Neutrophil (primary cell): ENCODE measurements around the gene SPEF1.

Experiments
- H3K27ac ChIP-seq: fragments of 200-600 bp; sonication (generic); 2 replicates; pipeline ENCODE4 v1.5.1; 2016; ENCODE audit warnings: mild to moderate bottlenecking, moderate library complexity
- H3K27me3 ChIP-seq: fragments of 200-600 bp; sonication (generic); 2 replicates; pipeline ENCODE4 v1.6.0; 2016; ENCODE audit warnings: mild to moderate bottlenecking
- H3K36me3 ChIP-seq: fragments of 200-600 bp; sonication (generic); 2 replicates; pipeline ENCODE4 v1.5.1; 2017
- H3K4me1 ChIP-seq, 2 experiments: fragments of 200-600 bp in 1 of 2; sonication (generic) in 1 of 2; 1 replicate in 1 of 2; 2 replicates in 1 of 2; pipeline versions ENCODE4 v1.5.1 to v1.6.1; 2013 to 2016; ENCODE audit warnings: low read depth in 1 of 2, low read length in 1 of 2, mild to moderate bottlenecking in 1 of 2, moderate library complexity in 1 of 2; ENCODE audit not compliant: control insufficient read depth in 1 of 2, insufficient read depth in 1 of 2
- H3K4me3 ChIP-seq, 2 experiments: fragments of 200-600 bp in 1 of 2; sonication (generic) in 1 of 2; 1 replicate in 1 of 2; 2 replicates in 1 of 2; pipeline ENCODE4 v1.5.1; 2013 to 2016; ENCODE audit warnings: low read depth in 1 of 2, low read length in 1 of 2, mild to moderate bottlenecking in 1 of 2, moderate library complexity in 1 of 2
- H3K9me3 ChIP-seq: fragments of 200-600 bp; sonication (generic); 2 replicates; pipeline ENCODE4 v1.5.1; 2016
- TF ChIP-seq, protein P1 (sequence below): fragments of 200-600 bp; sonication (generic); IDR thresholded peaks from 2 replicates; pipeline ENCODE4 v1.5.1; 2016; ENCODE audit warnings: antibody characterized with exemption

SPEF1 gene

DNA sequence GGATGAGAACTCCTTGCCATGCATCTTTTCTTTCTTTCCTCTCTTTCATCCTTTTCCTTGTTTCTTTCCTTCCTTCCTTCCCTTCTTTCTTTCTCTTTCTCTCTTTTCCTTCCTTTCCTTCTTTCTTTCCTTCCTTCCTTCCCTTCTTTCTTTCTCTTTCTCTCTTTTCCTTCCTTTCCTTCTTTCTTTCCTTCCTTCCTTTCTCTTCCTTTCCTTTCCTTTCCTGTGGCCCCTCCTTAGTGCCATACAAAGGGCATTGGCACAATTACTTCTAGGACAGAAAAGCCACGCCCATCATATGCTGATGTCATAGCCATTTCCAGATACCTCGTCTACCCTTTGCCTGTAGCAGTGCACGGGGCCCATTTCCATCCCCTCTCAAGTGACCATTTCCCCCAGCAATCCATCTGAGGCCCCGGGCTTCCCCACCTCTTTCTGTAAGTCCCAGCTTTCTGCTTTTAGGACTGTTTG is 7.5 kb upstream of the SPEF1 start:
- no peak overlapping the region for H3K27ac ChIP-seq
- TF ChIP-seq, protein P1, sequence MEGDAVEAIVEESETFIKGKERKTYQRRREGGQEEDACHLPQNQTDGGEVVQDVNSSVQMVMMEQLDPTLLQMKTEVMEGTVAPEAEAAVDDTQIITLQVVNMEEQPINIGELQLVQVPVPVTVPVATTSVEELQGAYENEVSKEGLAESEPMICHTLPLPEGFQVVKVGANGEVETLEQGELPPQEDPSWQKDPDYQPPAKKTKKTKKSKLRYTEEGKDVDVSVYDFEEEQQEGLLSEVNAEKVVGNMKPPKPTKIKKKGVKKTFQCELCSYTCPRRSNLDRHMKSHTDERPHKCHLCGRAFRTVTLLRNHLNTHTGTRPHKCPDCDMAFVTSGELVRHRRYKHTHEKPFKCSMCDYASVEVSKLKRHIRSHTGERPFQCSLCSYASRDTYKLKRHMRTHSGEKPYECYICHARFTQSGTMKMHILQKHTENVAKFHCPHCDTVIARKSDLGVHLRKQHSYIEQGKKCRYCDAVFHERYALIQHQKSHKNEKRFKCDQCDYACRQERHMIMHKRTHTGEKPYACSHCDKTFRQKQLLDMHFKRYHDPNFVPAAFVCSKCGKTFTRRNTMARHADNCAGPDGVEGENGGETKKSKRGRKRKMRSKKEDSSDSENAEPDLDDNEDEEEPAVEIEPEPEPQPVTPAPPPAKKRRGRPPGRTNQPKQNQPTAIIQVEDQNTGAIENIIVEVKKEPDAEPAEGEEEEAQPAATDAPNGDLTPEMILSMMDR: no peak
- H3K9me3 ChIP-seq: no peaks in the 10 kb centered on the region
- H3K36me3 ChIP-seq: no peaks in the 10 kb centered on the region
- peaks cover 27 to 32% of the 10 kb centered on the region in 2 experiments for H3K4me1 ChIP-seq
- H3K4me3 ChIP-seq: no peak overlapping the region
- no peaks in the 10 kb centered on the region for H3K27me3 ChIP-seq

DNA sequence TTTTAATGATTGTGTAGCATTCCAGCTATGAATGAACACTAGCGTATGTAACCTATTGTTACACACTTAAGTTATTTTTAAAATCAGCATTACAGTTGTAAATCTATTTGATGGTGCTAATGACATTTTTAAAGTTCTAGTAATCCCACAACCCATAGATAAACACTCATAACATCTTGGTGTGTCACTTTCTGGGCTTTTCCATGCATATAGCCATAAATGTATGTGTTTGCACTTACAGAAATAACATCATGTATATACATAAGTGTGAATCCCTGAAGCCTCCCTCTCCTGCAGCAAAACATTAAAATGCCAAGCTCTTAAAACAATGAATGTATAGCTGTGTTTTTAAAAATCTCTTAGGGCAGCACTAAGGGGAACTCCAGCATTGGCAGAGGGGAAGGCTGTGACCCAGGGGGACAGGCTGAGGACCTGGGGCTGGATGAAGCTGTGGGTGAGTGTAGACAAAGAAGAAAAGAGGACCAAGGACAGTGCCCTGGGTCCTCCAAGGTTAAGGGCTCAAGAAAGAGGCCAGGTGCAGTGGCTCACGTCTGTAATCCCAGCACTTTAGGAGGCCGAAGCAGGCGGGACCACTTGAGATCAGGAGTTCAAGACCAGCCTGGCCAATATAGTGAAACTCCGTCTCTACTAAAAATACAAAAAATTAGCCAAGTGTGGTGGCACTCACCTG is 6.2 kb upstream of the SPEF1 start:
- Histone ChIP-seq H3K4me3 (peak overlapping the region; percentile 58 to 68), H3K27ac (no peak overlapping the region), H3K4me1 (peaks cover 27 to 32% of the 10 kb centered on the region in 2 experiments), H3K27me3 (no peaks in the 10 kb centered on the region), H3K9me3 (no peaks in the 10 kb centered on the region), H3K36me3 (no peaks in the 10 kb centered on the region)
- TF ChIP-seq, protein P1: no peak

DNA sequence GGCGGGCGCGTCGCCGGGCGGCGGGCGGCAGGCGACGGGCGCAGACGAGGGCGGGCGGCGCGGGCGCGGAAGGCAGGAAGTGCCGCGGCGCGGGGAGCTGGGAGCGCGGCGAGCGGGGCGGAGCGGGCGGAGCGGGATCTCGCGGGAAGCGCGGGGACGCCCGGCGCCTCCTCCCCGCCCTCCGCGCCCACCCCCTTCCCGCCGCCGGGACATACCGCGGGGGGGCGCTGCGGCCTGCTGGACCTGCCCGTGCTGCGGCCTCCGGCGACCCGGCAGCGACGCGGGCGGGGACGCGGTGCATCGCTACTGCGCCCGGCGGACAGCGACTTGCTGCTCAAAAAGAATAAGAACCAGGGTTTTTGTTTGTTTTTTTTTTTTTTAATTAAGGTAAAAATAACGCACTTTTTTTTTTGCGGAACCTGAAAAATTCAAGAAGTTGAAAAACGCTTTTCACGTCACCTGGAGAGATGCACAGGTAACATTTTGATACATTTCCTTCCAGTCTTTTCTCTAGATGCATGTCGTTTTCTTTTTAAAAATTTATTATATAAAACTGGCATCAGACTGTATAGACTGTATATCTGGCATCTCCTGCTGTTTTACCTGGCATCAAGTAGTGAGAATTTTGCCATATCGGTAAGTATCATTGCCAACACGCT is 5.5 kb upstream of the SPEF1 start, which contains the start of gene CENPB:
Gene CENPB (minus strand): TSS at position 76 of the 659 bp plus-strand sequence. CDS start 257 bp downstream, outside the sequence.
- H3K9me3 ChIP-seq: no peaks in the 10 kb centered on the region
- H3K27ac ChIP-seq: peak within 1 kb of the TSS; percentile 52
- peak within 1 kb of the TSS; percentile 58 to 68 for H3K4me3 ChIP-seq
- H3K27me3 ChIP-seq: no peaks in the 10 kb centered on the region
- H3K4me1 ChIP-seq: peaks cover 27 to 32% of the 10 kb centered on the region in 2 experiments
- TF ChIP-seq, protein P1: peak; percentile 91
- H3K36me3 ChIP-seq: no peaks in the 10 kb centered on the region

DNA sequence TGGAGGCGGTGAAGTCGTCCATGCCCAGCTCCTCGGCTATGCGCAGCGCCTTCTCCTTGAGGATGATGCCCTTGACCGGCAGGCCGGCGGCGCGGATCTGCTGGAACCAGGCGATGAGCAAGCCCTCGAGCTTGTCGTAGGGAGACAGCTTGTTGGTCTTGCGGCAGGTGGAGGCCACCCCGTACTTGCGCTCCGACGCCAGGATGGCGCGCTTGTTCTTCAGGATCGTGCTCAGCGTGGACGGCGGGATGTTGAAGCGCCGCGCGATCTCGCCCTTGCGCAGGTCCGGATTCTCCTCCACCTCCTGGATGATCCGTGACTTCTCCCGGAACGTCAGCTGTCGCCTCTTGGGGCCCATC is 4.9 kb upstream of the SPEF1 start:
- H3K4me1 ChIP-seq: peaks cover 32 to 37% of the 10 kb centered on the region in 2 experiments
- H3K36me3 ChIP-seq: no peaks in the 10 kb centered on the region
- TF ChIP-seq, protein P1: no peak
- H3K4me3 ChIP-seq: peak overlapping the region; percentile 58 to 59
- H3K27me3 ChIP-seq: no peaks in the 10 kb centered on the region
- H3K9me3 ChIP-seq: no peaks in the 10 kb centered on the region
- H3K27ac ChIP-seq: peak overlapping the region; percentile 52

DNA sequence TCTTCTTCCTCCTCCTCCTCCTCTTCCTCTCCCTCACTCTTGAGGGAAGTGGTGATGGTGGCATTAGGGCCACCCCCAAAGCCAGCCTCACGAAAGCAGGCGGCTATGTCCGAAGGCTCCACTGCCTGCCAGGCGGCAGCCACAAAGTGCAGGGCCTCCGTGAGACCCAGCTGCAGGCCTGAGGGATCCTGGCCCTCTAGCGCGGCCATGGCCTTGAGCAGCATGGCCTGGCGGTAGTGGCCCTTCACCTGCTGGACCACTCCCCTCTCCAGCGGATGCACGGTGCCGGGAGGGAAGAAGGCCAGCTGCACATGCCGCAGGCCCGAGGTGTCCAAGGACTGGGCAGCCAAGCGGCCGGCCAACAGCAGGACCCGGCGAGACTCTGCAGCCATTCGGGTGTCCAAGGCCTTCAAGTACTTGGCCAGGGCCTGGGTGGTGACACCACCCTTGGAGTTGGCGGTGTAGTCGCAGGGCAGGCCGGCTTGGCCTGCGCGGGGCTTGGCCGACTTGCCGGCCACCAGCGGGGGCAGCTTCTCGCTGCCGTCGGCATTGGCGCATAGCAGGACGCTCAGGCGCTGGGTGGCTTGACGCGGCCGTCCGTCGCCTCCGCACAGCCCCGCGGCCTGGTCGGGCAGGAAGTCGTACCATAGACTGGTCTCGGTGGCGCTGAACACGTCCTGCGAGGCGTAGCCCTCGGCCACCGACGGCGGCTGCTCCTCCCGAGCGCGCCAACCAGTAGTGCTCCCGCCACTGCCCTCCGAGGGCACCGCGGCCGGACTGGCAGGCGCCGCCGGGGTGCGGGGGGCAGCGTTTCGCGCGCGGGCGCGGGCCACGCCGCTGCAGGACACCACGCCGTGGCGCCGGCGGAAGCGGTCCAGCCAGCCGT is 4.2 kb upstream of the SPEF1 start:
- TF ChIP-seq, protein P1: no peak
- Histone ChIP-seq H3K4me1 (peaks cover 38 to 44% of the 10 kb centered on the region in 2 experiments), H3K4me3 (peak overlapping the region; percentile 58 to 59), H3K27ac (peak overlapping the region; percentile 52), H3K9me3 (no peaks in the 10 kb centered on the region), H3K36me3 (no peaks in the 10 kb centered on the region), H3K27me3 (peaks cover 2% of the 10 kb centered on the region)
